GM23338 (cell line): ENCODE measurements around the gene GLIS2. TPM values are rescaled to one million over a fixed set of nuclear protein-coding genes. Genes with fewer than 3 reads are reported as not detected.
A peak's percentile ranks its signal among the peaks of the same experiment; 100 is the strongest.

Experiments
- ATAC-seq: fragments of 200-7000 bp; cut with Tn5 transposase; 3 replicates; pipeline ENCODE4 v1.9.1; 2020
- DNase-seq: peaks from one replicate; pipeline ENCODE4 v3.0.0-alpha.2; 2015; ENCODE audit warnings: low spot score
- H2AFZ ChIP-seq: fragments of 200-600 bp; sonication (generic); 2 replicates; pipeline ENCODE4 v1.8.0; 2016; ENCODE audit warnings: antibody characterized with exemption, mild to moderate bottlenecking, moderate library complexity
- H3F3A ChIP-seq: fragments of 200-600 bp; sonication (generic); replicated peaks from 2 replicates; pipeline ENCODE4 v1.8.0; 2017; ENCODE audit warnings: antibody characterized with exemption, mixed run types, low read depth
- H3K27ac ChIP-seq: fragments of 200-600 bp; sonication (generic); 2 replicates; pipeline ENCODE4 v1.6.1; 2016; ENCODE audit warnings: low read depth
- H3K27me3 ChIP-seq: fragments of 200-600 bp; sonication (generic); 2 replicates; pipeline ENCODE4 v1.8.0; 2016; ENCODE audit warnings: mild to moderate bottlenecking, mixed run types, moderate library complexity; ENCODE audit not compliant: insufficient read depth
- H3K36me3 ChIP-seq: fragments of 200-600 bp; sonication (generic); 2 replicates; pipeline ENCODE4 v1.8.0; 2016; ENCODE audit warnings: mild to moderate bottlenecking; ENCODE audit not compliant: insufficient read depth
- H3K4me1 ChIP-seq: fragments of 200-600 bp; sonication (generic); 2 replicates; pipeline ENCODE4 v1.8.0; 2016; ENCODE audit warnings: mild to moderate bottlenecking, moderate library complexity; ENCODE audit not compliant: insufficient read depth
- H3K4me2 ChIP-seq: fragments of 200-600 bp; sonication (generic); 2 replicates; pipeline ENCODE4 v1.7.1; 2017; ENCODE audit warnings: mixed run types
- H3K4me3 ChIP-seq: fragments of 200-600 bp; sonication (generic); 2 replicates; pipeline ENCODE4 v1.6.1; 2016; ENCODE audit warnings: mixed run types
- H3K79me2 ChIP-seq: fragments of 200-600 bp; sonication (generic); replicated peaks from 2 replicates; pipeline ENCODE4 v1.8.0; 2017; ENCODE audit warnings: mild to moderate bottlenecking; ENCODE audit not compliant: insufficient read depth
- H3K9me2 ChIP-seq: fragments of 200-600 bp; sonication (generic); 2 replicates; pipeline ENCODE4 v1.8.0; 2017; ENCODE audit not compliant: insufficient read depth
- H4K20me1 ChIP-seq: fragments of 200-600 bp; sonication (generic); replicated peaks from 2 replicates; pipeline ENCODE4 v1.8.0; 2017; ENCODE audit warnings: mild to moderate bottlenecking; ENCODE audit not compliant: insufficient read depth
- H3K27ac Mint-ChIP-seq: 2 replicates; pipeline ENCODE4 v1.8.0; 2020; ENCODE audit warnings: inconsistent platforms, mild to moderate bottlenecking, moderate library complexity, mixed read lengths
- H3K27me3 Mint-ChIP-seq: 3 replicates; pipeline ENCODE4 v1.8.0; 2022; ENCODE audit warnings: low read depth, mild to moderate bottlenecking, moderate library complexity, mixed read lengths, inconsistent platforms; ENCODE audit not compliant: insufficient read depth, poor library complexity
- H3K36me3 Mint-ChIP-seq: 3 replicates; pipeline ENCODE4 v1.8.0; 2021; ENCODE audit warnings: low read depth, mild to moderate bottlenecking, inconsistent platforms, moderate library complexity, mixed read lengths
- H3K4me1 Mint-ChIP-seq: 3 replicates; pipeline ENCODE4 v1.8.0; 2020; ENCODE audit warnings: mild to moderate bottlenecking, inconsistent platforms, mixed read lengths
- H3K4me3 Mint-ChIP-seq: 3 replicates; pipeline ENCODE4 v1.8.0; 2021; ENCODE audit warnings: moderate library complexity, mild to moderate bottlenecking, inconsistent platforms, mixed read lengths
- H3K9me3 Mint-ChIP-seq: 3 replicates; pipeline ENCODE4 v1.8.0; 2020; ENCODE audit warnings: moderate library complexity, mild to moderate bottlenecking, inconsistent platforms, mixed read lengths
- CREB1 ChIP-seq: fragments of 250-450 bp; sonication (Bioruptor Pico); IDR thresholded peaks from 2 replicates; pipeline ENCODE4 v1.5.0; 2020; ENCODE audit warnings: low read depth, mild to moderate bottlenecking, moderate library complexity
- ETS1 ChIP-seq: IDR thresholded peaks from 2 replicates; pipeline ENCODE4 v1.6.1; 2016; ENCODE audit warnings: antibody characterized with exemption
- EZH2phosphoT487 ChIP-seq: fragments of 200-600 bp; sonication (generic); IDR thresholded peaks from one replicate; pipeline ENCODE4 v1.8.1; 2018; ENCODE audit warnings: antibody characterized with exemption; ENCODE audit not compliant: unreplicated experiment
- JUNB ChIP-seq: IDR thresholded peaks from one replicate; pipeline ENCODE4 v1.6.1; 2016; ENCODE audit warnings: antibody characterized with exemption; ENCODE audit not compliant: unreplicated experiment
- NANOG ChIP-seq: IDR thresholded peaks from 2 replicates; pipeline ENCODE4 v1.6.1; 2016; ENCODE audit warnings: antibody characterized with exemption, borderline replicate concordance
- REST ChIP-seq: IDR thresholded peaks from one replicate; pipeline ENCODE4 v1.6.1; 2018; ENCODE audit warnings: antibody characterized with exemption; ENCODE audit not compliant: unreplicated experiment
- ZNF114 ChIP-seq: fragments of 250-450 bp; sonication (Bioruptor Pico); IDR thresholded peaks from 2 replicates; pipeline ENCODE4 v1.5.0; 2020; ENCODE audit warnings: mild to moderate bottlenecking, moderate library complexity
- polyA plus RNA-seq: library from polyadenylated mRNA; unstranded; fragments of >200 nt; fragmentation: Nextera tagmentation; extraction: Ambion mirVana; gene quantifications from 2 replicates; pipeline ENCODE4 v1.2.1, GENCODE V29; 2016
- total RNA-seq: library from RNA; depleted of rRNA; stranded (reverse); fragments of >200 nt; shearing (Covaris generic); gene quantifications from 2 replicates; pipeline ENCODE4 v1.2.3, GENCODE V29; 2014
- TF ChIP-seq, protein P1 (sequence below), 2 experiments: fragments of 200-600 bp in 1 of 2; sonication (generic) in 1 of 2; conservative IDR thresholded peaks; 2 replicates each; pipeline versions ENCODE4 v1.5.1 to v1.6.1; 2016 to 2017; ENCODE audit warnings: antibody characterized with exemption in 2 of 2, low read depth in 2 of 2, mild to moderate bottlenecking in 2 of 2, moderate library complexity in 1 of 2

GLIS2 gene
- total and polyA plus RNA-seq, 2 experiments from 2014 or later, result 8.2 to 10.2 TPM

GRCh38 chr16:4378999-4379690 is 63.3 kb downstream of the GLIS2 start (continued):
- TF ChIP-seq, protein P1, sequence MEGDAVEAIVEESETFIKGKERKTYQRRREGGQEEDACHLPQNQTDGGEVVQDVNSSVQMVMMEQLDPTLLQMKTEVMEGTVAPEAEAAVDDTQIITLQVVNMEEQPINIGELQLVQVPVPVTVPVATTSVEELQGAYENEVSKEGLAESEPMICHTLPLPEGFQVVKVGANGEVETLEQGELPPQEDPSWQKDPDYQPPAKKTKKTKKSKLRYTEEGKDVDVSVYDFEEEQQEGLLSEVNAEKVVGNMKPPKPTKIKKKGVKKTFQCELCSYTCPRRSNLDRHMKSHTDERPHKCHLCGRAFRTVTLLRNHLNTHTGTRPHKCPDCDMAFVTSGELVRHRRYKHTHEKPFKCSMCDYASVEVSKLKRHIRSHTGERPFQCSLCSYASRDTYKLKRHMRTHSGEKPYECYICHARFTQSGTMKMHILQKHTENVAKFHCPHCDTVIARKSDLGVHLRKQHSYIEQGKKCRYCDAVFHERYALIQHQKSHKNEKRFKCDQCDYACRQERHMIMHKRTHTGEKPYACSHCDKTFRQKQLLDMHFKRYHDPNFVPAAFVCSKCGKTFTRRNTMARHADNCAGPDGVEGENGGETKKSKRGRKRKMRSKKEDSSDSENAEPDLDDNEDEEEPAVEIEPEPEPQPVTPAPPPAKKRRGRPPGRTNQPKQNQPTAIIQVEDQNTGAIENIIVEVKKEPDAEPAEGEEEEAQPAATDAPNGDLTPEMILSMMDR (conservative IDR thresholded peaks at IDR 0.05; ENCODE audit: low read depth in 2 of 2), result no peak
- TF ChIP-seq EZH2phosphoT487, result no peak
- no peak for TF ChIP-seq JUNB
- TF ChIP-seq NANOG, result no peak
- TF ChIP-seq ETS1, result no peak
- no peak for TF ChIP-seq ZNF114 (CRISPR knock-in tag)

DNA sequence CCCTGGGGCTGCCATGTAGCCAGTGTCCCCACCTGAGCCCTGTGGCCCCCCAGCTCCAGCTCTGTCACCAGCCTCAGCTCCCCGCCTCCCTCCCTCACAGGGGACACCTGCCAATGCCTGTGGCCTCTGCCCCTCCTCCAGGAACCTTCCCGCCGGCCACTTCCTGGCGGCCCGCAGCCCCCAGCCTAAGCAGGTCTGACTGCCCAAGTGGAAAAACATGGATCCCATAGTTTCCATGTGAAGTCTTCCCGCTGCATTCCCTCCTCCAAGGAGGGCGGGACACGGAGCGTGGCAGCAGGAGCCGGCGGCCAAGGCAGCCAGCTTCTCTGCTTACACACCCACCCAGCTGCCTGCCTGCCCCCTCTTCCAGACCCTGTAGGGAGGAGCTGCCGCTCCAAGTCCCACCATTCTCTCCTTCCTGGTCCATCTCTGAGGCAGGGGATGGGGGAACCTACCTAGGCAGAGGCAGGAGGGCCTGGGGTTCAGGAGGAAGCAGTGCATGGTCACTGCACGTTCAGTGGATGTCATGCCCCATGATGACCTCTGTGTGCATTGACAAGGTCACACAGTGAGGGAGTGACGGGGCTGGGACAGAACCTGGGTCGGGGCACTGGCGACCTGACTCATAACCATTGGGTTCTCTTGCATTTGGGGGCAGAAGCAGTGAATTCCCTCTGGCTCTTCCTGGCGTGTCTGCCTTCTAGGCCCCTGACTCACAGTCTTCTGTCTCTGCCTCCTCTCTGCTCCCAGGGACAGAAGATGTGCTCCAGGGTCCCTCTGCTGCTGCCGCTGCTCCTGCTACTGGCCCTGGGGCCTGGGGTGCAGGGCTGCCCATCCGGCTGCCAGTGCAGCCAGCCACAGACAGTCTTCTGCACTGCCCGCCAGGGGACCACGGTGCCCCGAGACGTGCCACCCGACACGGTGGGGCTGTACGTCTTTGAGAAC is 64.5 kb downstream of the GLIS2 start:
- peaks cover 4% of the 10 kb centered on the region; the same call in 1 of the 2 replicates for H3K79me2 ChIP-seq
- peak overlapping the region; percentile 55; the same call in 1 of the 2 replicates for H3K27ac ChIP-seq
- Mint-ChIP-seq H3K4me1 (peaks cover 42% of the 10 kb centered on the region), H3K36me3 (peaks cover 3% of the 10 kb centered on the region; the same call in 2 of the 3 replicates), H3K9me3 (no peaks in the 10 kb centered on the region), H3K4me3 (no peak overlapping the region), H3K27ac (peak overlapping the region; percentile 80), H3K27me3 (peaks cover 10% of the 10 kb centered on the region)
- no peak overlapping the region for H3K4me2 ChIP-seq
- no peaks in the 10 kb centered on the region for H3K9me2 ChIP-seq
- H4K20me1 ChIP-seq, result no peaks in the 10 kb centered on the region; the same call in 1 of the 2 replicates
- H3K36me3 ChIP-seq, result no peaks in the 10 kb centered on the region
- no peak overlapping the region for H3K4me3 ChIP-seq
- no peak overlapping the region for H2AFZ ChIP-seq
- ATAC-seq (no peak), DNase-seq (no peak)
- no peaks in the 10 kb centered on the region for H3F3A ChIP-seq
- no peaks in the 10 kb centered on the region for H3K27me3 ChIP-seq
- H3K4me1 ChIP-seq, result peaks cover 23% of the 10 kb centered on the region
- TF ChIP-seq ETS1 (no peak), CREB1 (CRISPR knock-in tag) (no peak), JUNB (no peak), EZH2phosphoT487 (no peak), REST (no peak), ZNF114 (CRISPR knock-in tag) (no peak)
